ENCODE measurements around the gene SCYGR2. TPM values are rescaled to one million over a fixed set of nuclear protein-coding genes. Genes with fewer than 3 reads are reported as not detected.

Gene SCYGR2
- total and polyA plus RNA-seq, 2 of the 8 experiments (the other 6 are each of a cell fraction or from before 2014, with no cell fraction given), result not detected

DNA sequence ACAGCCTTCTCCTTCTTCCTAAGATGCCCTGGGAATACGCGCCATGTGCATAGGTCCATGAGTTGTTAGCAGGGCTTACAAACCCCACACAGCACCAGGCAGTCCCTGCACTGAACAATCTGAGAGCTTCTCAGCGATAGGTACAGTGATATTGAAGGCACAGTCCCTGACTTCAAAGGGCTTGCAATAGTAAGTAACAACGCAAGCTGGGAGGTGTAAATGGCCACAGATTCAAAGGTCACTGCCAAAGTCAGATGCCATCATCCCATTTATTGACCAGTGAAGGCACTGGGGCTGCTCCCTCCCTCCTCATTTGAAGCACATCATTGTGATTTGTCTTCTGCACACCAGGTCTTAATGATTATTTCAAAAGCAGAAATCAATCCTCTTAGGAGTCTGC, 16.5 kb downstream of the SCYGR2 start:
- H3K4ac ChIP-seq (replicated peaks; ENCODE audit: insufficient read length, low read depth, low read length), result no peak overlapping the region
- WGBS, 2 experiments (ENCODE audit: extremely low coverage in 1 of 2, insufficient coverage in 1 of 2, insufficient read length in 1 of 2, insufficient replicate concordance in 2 of 2, low coverage in 1 of 2, low lambda C conversion rate in 2 of 2, missing lambda C conversion rate in 1 of 2), result 86% methylated on average over 4 of the region's 4 CpGs; no CpG with 5 or more reads in 1 of the 2 experiments

More for the DNA sequence above, 16.5 kb downstream of the SCYGR2 start:
- Histone ChIP-seq H2AK5ac (ENCODE audit: low read depth, low read length) (no peak overlapping the region), H2BK12ac (ENCODE audit: low read depth, low read length) (0 out of 2 replicates have a peak overlapping the region, but pooled peaks have one; percentile 60), H3K79me1 (ENCODE audit: low read depth, low read length) (no peaks in the 10 kb centered on the region), H3K9me3 (ENCODE audit: insufficient read depth in 2 of 2, low read depth in 1 of 2, low read length in 1 of 2) (no peaks in the 10 kb centered on the region), H3K14ac (ENCODE audit: insufficient read length) (no peak overlapping the region), H3K4me2 (ENCODE audit: insufficient read depth in 1 of 2, low read depth in 2 of 2, low read length in 2 of 2) (no peak overlapping the region), H3K4me3 (ENCODE audit: extremely low read depth in 1 of 4, insufficient read depth in 2 of 4, low read depth in 3 of 4, low read length in 4 of 4) (no peak overlapping the region), H3K36me3 (ENCODE audit: control insufficient read depth in 2 of 4, insufficient read depth in 4 of 4, low read length in 3 of 4) (no peaks in the 10 kb centered on the region), H3K79me2 (ENCODE audit: control insufficient read depth in 1 of 2, insufficient read depth in 2 of 2, low read length in 2 of 2) (no peaks in the 10 kb centered on the region), H3K18ac (ENCODE audit: extremely low read depth, low read length) (no peak overlapping the region), H2BK5ac (ENCODE audit: low read depth, low read length) (no peak overlapping the region), H3K23me2 (ENCODE audit: low read depth, low read length) (0 out of 2 replicates have a peak, but pooled peaks cover 3% of the 10 kb centered on the region), H3K4me1 (replicated peaks in 1 of 4; ENCODE audit: control insufficient read depth in 3 of 4, insufficient read depth in 4 of 4, low read length in 3 of 4) (peaks cover 0 to 5% (median 3%) of the 10 kb centered on the region in 4 experiments; a peak in 2 of 7 replicates), H2BK120ac (replicated peaks; ENCODE audit: low read depth, low read length) (no peak overlapping the region), H3K9ac (replicated peaks in 1 of 4; ENCODE audit: extremely low read depth in 1 of 4, low read depth in 3 of 4, low read length in 3 of 4) (no peak overlapping the region), H4K20me1 (replicated peaks in 1 of 2; ENCODE audit: control insufficient read depth in 1 of 2, insufficient read depth in 2 of 2, low read length in 2 of 2) (no peaks in the 10 kb centered on the region), H4K91ac (replicated peaks; ENCODE audit: insufficient read length, low read length) (no peak overlapping the region), H2BK20ac (ENCODE audit: low read length) (no peak overlapping the region), H3K27ac (ENCODE audit: low read depth, low read length) (no peak overlapping the region), H4K5ac (ENCODE audit: insufficient read length, low read depth, low read length) (no peak overlapping the region), H3K23ac (ENCODE audit: insufficient read length) (no peak overlapping the region), H3K27me3 (replicated peaks in 1 of 4; ENCODE audit: control insufficient read depth in 3 of 4, extremely low read depth in 1 of 4, insufficient read depth in 3 of 4, low read length in 3 of 4) (no peaks in the 10 kb centered on the region), H4K8ac (ENCODE audit: extremely low read depth, insufficient read depth, low read length) (no peak overlapping the region), H3K56ac (replicated peaks; ENCODE audit: insufficient read length, low read depth, low read length) (no peak overlapping the region), H2AFZ (ENCODE audit: low read length) (no peak overlapping the region), H2BK15ac (ENCODE audit: low read length) (no peak overlapping the region)
- DNase-seq (ENCODE audit: low read depth in 1 of 2, low spot score in 2 of 2), result no peak
- ChIA-PET POLR2A (ENCODE audit: partially characterized antibody) (no interaction called here), CTCF (ENCODE audit: partially characterized antibody) (interaction anchor here (1.2 to 2.0 kb wide), 4 partner anchors 14 to 159 kb away, joined by 3 to 6 read pairs (median 4); no protein-coding TSS in a partner anchor)
- TF ChIP-seq, protein P1, sequence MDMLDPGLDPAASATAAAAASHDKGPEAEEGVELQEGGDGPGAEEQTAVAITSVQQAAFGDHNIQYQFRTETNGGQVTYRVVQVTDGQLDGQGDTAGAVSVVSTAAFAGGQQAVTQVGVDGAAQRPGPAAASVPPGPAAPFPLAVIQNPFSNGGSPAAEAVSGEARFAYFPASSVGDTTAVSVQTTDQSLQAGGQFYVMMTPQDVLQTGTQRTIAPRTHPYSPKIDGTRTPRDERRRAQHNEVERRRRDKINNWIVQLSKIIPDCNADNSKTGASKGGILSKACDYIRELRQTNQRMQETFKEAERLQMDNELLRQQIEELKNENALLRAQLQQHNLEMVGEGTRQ (IDR thresholded peaks at IDR 0.05; ENCODE audit: low read length), result no peak
- no peak for TF ChIP-seq TEAD4 (IDR thresholded peaks at IDR 0.05; ENCODE audit: low read depth, low read length)
- TF ChIP-seq POLR2AphosphoS5 (IDR thresholded peaks at IDR 0.05; ENCODE audit: low read depth, low read length), result no peak
- no peak for TF ChIP-seq CHD2 (IDR thresholded peaks at IDR 0.05; ENCODE audit: low read length)
- no peak for FAIRE-seq
